Activated T-cell treated with anti-CD3 and anti-CD28 coated beads, Interleukin-2, amount 50 U/mL, for 72 hours (primary cell): Measurements from ENCODE around the gene JAK1. TPM values are rescaled to one million over a fixed set of nuclear protein-coding genes. Genes with fewer than 3 reads are reported as not detected.

Experiments
- ATAC-seq, 2 donors: fragments of 150-1000 bp; cut with Tn5 transposase; replicated peaks in 1 of 2; 2 replicates each; pipeline ENCODE4 v1.10.0; 2021; ENCODE audit warnings: moderate library complexity in 2 of 2, mild to moderate bottlenecking in 1 of 2
- DNase-seq, 2 donors: peaks; one replicate each; pipeline ENCODE4 v3.0.0; 2021 to 2022; ENCODE audit warnings: mixed read lengths in 1 of 2
- H3K27ac Mint-ChIP-seq: one replicate; pipeline ENCODE4 v1.8.0; 2022; ENCODE audit warnings: mild to moderate bottlenecking, moderate library complexity, mixed read lengths
- H3K27me3 Mint-ChIP-seq: one replicate; pipeline ENCODE4 v1.8.0; 2022; ENCODE audit warnings: low read depth, mixed read lengths
- H3K36me3 Mint-ChIP-seq, 2 donors: one replicate each; pipeline ENCODE4 v1.8.0; 2022; ENCODE audit warnings: mixed read lengths in 2 of 2, mild to moderate bottlenecking in 1 of 2; ENCODE audit not compliant: insufficient read depth in 2 of 2
- H3K4me1 Mint-ChIP-seq: one replicate; pipeline ENCODE4 v1.8.0; 2022; ENCODE audit warnings: low read depth, mixed read lengths
- H3K4me3 Mint-ChIP-seq, 2 donors: one replicate each; pipeline ENCODE4 v1.8.0; 2022; ENCODE audit warnings: mild to moderate bottlenecking in 2 of 2, mixed read lengths in 2 of 2, moderate library complexity in 2 of 2
- H3K9me3 Mint-ChIP-seq, 2 donors: one replicate each; pipeline ENCODE4 v1.8.0; 2022; ENCODE audit warnings: mixed read lengths in 2 of 2
- total RNA-seq, 2 donors: library from RNA; stranded (reverse); gene quantifications; one replicate each; pipeline ENCODE4 v1.2.3, GENCODE V29; 2022

The JAK1 gene
- total RNA-seq, 2 donors from 2014 or later: 169 to 185 TPM

GRCh38 chr1:64955097-64956009 lies 11.0 kb downstream of the JAK1 start:
- H3K9me3 Mint-ChIP-seq: no peaks in the 10 kb centered on the region
- H3K4me1 Mint-ChIP-seq: peaks cover 23% of the 10 kb centered on the region
- no peak overlapping the region for H3K4me3 Mint-ChIP-seq
- no peak for ATAC-seq
- no peaks in the 10 kb centered on the region for H3K27me3 Mint-ChIP-seq
- no peak overlapping the region for H3K27ac Mint-ChIP-seq
- no peaks in the 10 kb centered on the region for H3K36me3 Mint-ChIP-seq
- DNase-seq: no peak

- no peaks in the 10 kb centered on the region for H3K36me3 Mint-ChIP-seq
- no peaks in the 10 kb centered on the region for H3K9me3 Mint-ChIP-seq
- DNase-seq (no peak), ATAC-seq (no peak)
- no peak overlapping the region for H3K4me3 Mint-ChIP-seq
- H3K4me1 Mint-ChIP-seq: peaks cover 44% of the 10 kb centered on the region
- H3K27me3 Mint-ChIP-seq: no peaks in the 10 kb centered on the region
- peak overlapping the region; percentile 20 for H3K27ac Mint-ChIP-seq
Measured at GRCh38 chr1:64953241-64953640, 13.1 kb downstream of the JAK1 start.

- Mint-ChIP-seq H3K27me3 (no peaks in the 10 kb centered on the region), H3K36me3 (no peaks in the 10 kb centered on the region), H3K9me3 (no peaks in the 10 kb centered on the region), H3K4me3 (peak overlapping the region; percentile 44 to 80), H3K4me1 (peaks cover 65% of the 10 kb centered on the region), H3K27ac (peak overlapping the region; percentile 99)
- ATAC-seq (no peak), DNase-seq (no peak)
Measured at GRCh38 chr1:64950284-64950809, 16.0 kb downstream of the JAK1 start.

- H3K27me3 Mint-ChIP-seq: no peaks in the 10 kb centered on the region
- peak overlapping the region; percentile 99 for H3K27ac Mint-ChIP-seq
- H3K4me1 Mint-ChIP-seq: peaks cover 65% of the 10 kb centered on the region
- H3K4me3 Mint-ChIP-seq: peak overlapping the region; percentile 56 to 83
- H3K9me3 Mint-ChIP-seq: no peaks in the 10 kb centered on the region
- H3K36me3 Mint-ChIP-seq: no peaks in the 10 kb centered on the region
- DNase-seq: peak; percentile 78 to 80
- ATAC-seq: peak; percentile 94 to 95
Measured at GRCh38 chr1:64948905-64949833, 17.2 kb downstream of the JAK1 start.

GRCh38 chr1:64948216-64948615 lies 18.1 kb downstream of the JAK1 start:
- H3K9me3 Mint-ChIP-seq: no peaks in the 10 kb centered on the region
- H3K4me3 Mint-ChIP-seq: peak overlapping the region; percentile 56 to 83
- ATAC-seq (no peak), DNase-seq (no peak)
- H3K36me3 Mint-ChIP-seq: no peaks in the 10 kb centered on the region
- peaks cover 68% of the 10 kb centered on the region for H3K4me1 Mint-ChIP-seq
- H3K27ac Mint-ChIP-seq: peak overlapping the region; percentile 99
- no peaks in the 10 kb centered on the region for H3K27me3 Mint-ChIP-seq

GRCh38 chr1:64946916-64947315 lies 19.4 kb downstream of the JAK1 start:
- Mint-ChIP-seq H3K9me3 (no peaks in the 10 kb centered on the region), H3K27ac (peak overlapping the region; percentile 47), H3K4me1 (peaks cover 68% of the 10 kb centered on the region), H3K27me3 (no peaks in the 10 kb centered on the region), H3K4me3 (peak overlapping the region; percentile 35 to 45), H3K36me3 (no peaks in the 10 kb centered on the region)
- ATAC-seq (no peak), DNase-seq (no peak)

GRCh38 chr1:64944913-64945312 lies 21.4 kb downstream of the JAK1 start:
- no peak for ATAC-seq
- Mint-ChIP-seq H3K27ac (no peak overlapping the region), H3K27me3 (no peaks in the 10 kb centered on the region), H3K4me3 (no peak overlapping the region), H3K9me3 (no peaks in the 10 kb centered on the region), H3K4me1 (peaks cover 66% of the 10 kb centered on the region), H3K36me3 (no peaks in the 10 kb centered on the region)
- no peak for DNase-seq

GRCh38 chr1:64942675-64943074 lies 23.7 kb downstream of the JAK1 start:
- peaks cover 0 to 2% of the 10 kb centered on the region in 2 donors for H3K9me3 Mint-ChIP-seq
- no peak overlapping the region for H3K4me3 Mint-ChIP-seq
- peaks cover 58% of the 10 kb centered on the region for H3K4me1 Mint-ChIP-seq
- H3K27ac Mint-ChIP-seq: no peak overlapping the region
- no peaks in the 10 kb centered on the region for H3K27me3 Mint-ChIP-seq
- DNase-seq (no peak), ATAC-seq (no peak)
- H3K36me3 Mint-ChIP-seq: peaks cover 2 to 3% of the 10 kb centered on the region in 2 donors

GRCh38 chr1:64942118-64942517 lies 24.2 kb downstream of the JAK1 start:
- DNase-seq (no peak), ATAC-seq (no peak)
- peaks cover 56% of the 10 kb centered on the region for H3K4me1 Mint-ChIP-seq
- peak overlapping the region; percentile 59 for H3K27ac Mint-ChIP-seq
- H3K27me3 Mint-ChIP-seq: no peaks in the 10 kb centered on the region
- peak overlapping the region in 1 of 2 donors; percentile 65 for H3K4me3 Mint-ChIP-seq
- H3K9me3 Mint-ChIP-seq: peaks cover 0 to 2% of the 10 kb centered on the region in 2 donors
- peaks cover 3 to 6% of the 10 kb centered on the region in 2 donors for H3K36me3 Mint-ChIP-seq

- H3K27me3 Mint-ChIP-seq: no peaks in the 10 kb centered on the region
- peak overlapping the region; percentile 8 to 65 for H3K4me3 Mint-ChIP-seq
- H3K36me3 Mint-ChIP-seq: peaks cover 3 to 6% of the 10 kb centered on the region in 2 donors
- ATAC-seq (peak; percentile 20 to 43), DNase-seq (no peak)
- H3K4me1 Mint-ChIP-seq: peaks cover 53% of the 10 kb centered on the region
- peaks cover 0 to 2% of the 10 kb centered on the region in 2 donors for H3K9me3 Mint-ChIP-seq
- peak overlapping the region; percentile 59 for H3K27ac Mint-ChIP-seq
Measured at GRCh38 chr1:64941461-64942117, 24.8 kb downstream of the JAK1 start.

- H3K4me3 Mint-ChIP-seq: no peak overlapping the region
- no peak overlapping the region for H3K27ac Mint-ChIP-seq
- peaks cover 0 to 2% of the 10 kb centered on the region in 2 donors for H3K9me3 Mint-ChIP-seq
- ATAC-seq (peak; percentile 66 to 80), DNase-seq (no peak)
- H3K4me1 Mint-ChIP-seq: peaks cover 64% of the 10 kb centered on the region
- H3K36me3 Mint-ChIP-seq: peaks cover 3 to 6% of the 10 kb centered on the region in 2 donors
- H3K27me3 Mint-ChIP-seq: no peaks in the 10 kb centered on the region
Measured at GRCh38 chr1:64940025-64940424, 26.3 kb downstream of the JAK1 start.

GRCh38 chr1:64938991-64939390 lies 27.4 kb downstream of the JAK1 start:
- Mint-ChIP-seq H3K36me3 (peaks cover 3 to 6% of the 10 kb centered on the region in 2 donors), H3K27me3 (no peaks in the 10 kb centered on the region), H3K27ac (no peak overlapping the region), H3K4me1 (peaks cover 74% of the 10 kb centered on the region), H3K4me3 (no peak overlapping the region), H3K9me3 (peaks cover 0 to 2% of the 10 kb centered on the region in 2 donors)
- DNase-seq (no peak), ATAC-seq (no peak)
